Glutamatergic neuron (in vitro differentiated cells): Measurements from ENCODE around the gene MDH2. TPM values are rescaled to one million over a fixed set of nuclear protein-coding genes. Genes with fewer than 3 reads are reported as not detected.
"Not testable (repeated sequence)": the region's sequence is repeated elsewhere in the genome, so short reads cannot be mapped to it uniquely, and the experiment has no call there.

ENCODE experiments used
- DNase-seq: peaks from one replicate; pipeline ENCODE4 v3.0.0; 2022
- H3K27ac Mint-ChIP-seq: one replicate; pipeline ENCODE4 v1.8.0; 2020; ENCODE audit warnings: mild to moderate bottlenecking, mixed read lengths, inconsistent platforms; ENCODE audit not compliant: unreplicated experiment
- H3K27me3 Mint-ChIP-seq: one replicate; pipeline ENCODE4 v1.8.0; 2020; ENCODE audit warnings: mild to moderate bottlenecking, moderate library complexity, mixed read lengths, inconsistent platforms; ENCODE audit not compliant: unreplicated experiment
- H3K36me3 Mint-ChIP-seq: one replicate; pipeline ENCODE4 v1.8.0; 2020; ENCODE audit warnings: mild to moderate bottlenecking, mixed read lengths, inconsistent platforms; ENCODE audit not compliant: unreplicated experiment
- H3K4me1 Mint-ChIP-seq: one replicate; pipeline ENCODE4 v1.8.0; 2020; ENCODE audit warnings: mild to moderate bottlenecking, low read depth, mixed read lengths, inconsistent platforms; ENCODE audit not compliant: unreplicated experiment
- H3K4me3 Mint-ChIP-seq: one replicate; pipeline ENCODE4 v1.8.0; 2020; ENCODE audit warnings: mild to moderate bottlenecking, mixed read lengths, inconsistent platforms; ENCODE audit not compliant: unreplicated experiment
- H3K9me3 Mint-ChIP-seq: one replicate; pipeline ENCODE4 v1.8.0; 2020; ENCODE audit warnings: mild to moderate bottlenecking, moderate library complexity, mixed read lengths, inconsistent platforms; ENCODE audit not compliant: unreplicated experiment
- CTCF ChIP-seq: fragments of 200-600 bp; sonication (generic); IDR thresholded peaks from one replicate; pipeline ENCODE4 v1.5.0; 2021; ENCODE audit not compliant: partially characterized antibody, unreplicated experiment
- total RNA-seq: library from RNA; stranded (reverse); fragmentation: NEBNext Ultra II Directional; extraction: Animal tissue kit (Norgen Biotek cat#: 25700); gene quantifications from one replicate; pipeline ENCODE4 v1.2.1, GENCODE V29; 2021; ENCODE audit not compliant: unreplicated experiment

Gene MDH2
- total RNA-seq, 1 donor from 2014 or later = 126 TPM

DNA sequence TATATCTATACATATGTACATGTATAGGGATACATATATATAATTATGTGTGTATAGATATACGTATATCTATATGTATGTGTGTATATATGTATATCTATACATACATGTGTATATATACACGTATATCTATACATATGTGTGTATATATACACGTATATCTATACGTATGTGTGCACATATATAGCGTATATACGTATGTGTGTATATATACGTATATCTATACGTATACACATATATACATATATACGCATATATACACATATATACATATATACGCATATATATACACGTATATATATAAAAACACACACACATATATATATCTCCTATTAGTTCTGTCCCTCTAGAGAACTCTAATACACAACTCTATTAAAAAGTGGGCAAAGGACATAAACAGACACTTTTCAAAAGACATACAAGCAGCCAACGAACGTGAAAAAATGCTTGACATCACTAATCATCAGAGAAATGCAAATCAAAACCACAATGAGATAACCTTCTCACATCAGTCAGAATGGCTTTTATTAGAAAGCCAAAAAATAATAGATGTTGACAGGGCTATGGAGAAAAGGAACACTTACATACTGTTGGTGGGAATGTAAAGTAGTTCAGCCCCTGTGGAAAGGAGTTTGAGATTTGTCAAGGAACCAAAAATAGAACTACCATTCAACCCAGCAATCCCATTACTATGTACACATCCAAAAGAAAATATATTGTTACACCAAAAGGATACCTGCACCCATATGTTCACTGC is 31.5 kb upstream of the MDH2 start:
- no peak overlapping the region for H3K4me3 Mint-ChIP-seq
- DNase-seq = no peak
- H3K27me3 Mint-ChIP-seq = no peaks in the 10 kb centered on the region
- no peaks in the 10 kb centered on the region for H3K9me3 Mint-ChIP-seq
- TF ChIP-seq CTCF = no peak
- no peak overlapping the region for H3K27ac Mint-ChIP-seq
- H3K36me3 Mint-ChIP-seq = peaks cover 9% of the 10 kb centered on the region
- peaks cover 4% of the 10 kb centered on the region for H3K4me1 Mint-ChIP-seq

DNA sequence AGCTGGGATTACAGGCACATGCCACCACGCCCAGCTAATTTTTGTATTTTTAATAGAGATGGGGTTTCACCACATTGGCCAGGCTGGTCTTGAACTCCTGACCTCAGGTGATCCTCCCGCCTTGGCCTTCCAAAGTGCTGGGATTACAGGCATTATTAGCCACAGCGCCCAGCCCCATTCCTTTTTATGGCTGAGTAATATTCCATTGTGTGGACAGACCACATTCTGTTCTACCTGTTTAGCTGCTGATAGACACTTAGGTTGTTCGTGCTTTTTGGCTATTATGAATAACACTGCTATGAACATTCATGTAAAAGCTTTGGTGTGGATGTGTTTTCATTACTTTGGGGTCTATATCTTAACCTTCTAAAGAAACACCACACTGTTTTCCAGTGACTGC is 29.4 kb upstream of the MDH2 start:
- peaks cover 14% of the 10 kb centered on the region for H3K36me3 Mint-ChIP-seq
- not testable (repeated sequence) for H3K27ac Mint-ChIP-seq, H3K4me1 Mint-ChIP-seq, H3K27me3 Mint-ChIP-seq, DNase-seq, H3K9me3 Mint-ChIP-seq, H3K4me3 Mint-ChIP-seq

DNA sequence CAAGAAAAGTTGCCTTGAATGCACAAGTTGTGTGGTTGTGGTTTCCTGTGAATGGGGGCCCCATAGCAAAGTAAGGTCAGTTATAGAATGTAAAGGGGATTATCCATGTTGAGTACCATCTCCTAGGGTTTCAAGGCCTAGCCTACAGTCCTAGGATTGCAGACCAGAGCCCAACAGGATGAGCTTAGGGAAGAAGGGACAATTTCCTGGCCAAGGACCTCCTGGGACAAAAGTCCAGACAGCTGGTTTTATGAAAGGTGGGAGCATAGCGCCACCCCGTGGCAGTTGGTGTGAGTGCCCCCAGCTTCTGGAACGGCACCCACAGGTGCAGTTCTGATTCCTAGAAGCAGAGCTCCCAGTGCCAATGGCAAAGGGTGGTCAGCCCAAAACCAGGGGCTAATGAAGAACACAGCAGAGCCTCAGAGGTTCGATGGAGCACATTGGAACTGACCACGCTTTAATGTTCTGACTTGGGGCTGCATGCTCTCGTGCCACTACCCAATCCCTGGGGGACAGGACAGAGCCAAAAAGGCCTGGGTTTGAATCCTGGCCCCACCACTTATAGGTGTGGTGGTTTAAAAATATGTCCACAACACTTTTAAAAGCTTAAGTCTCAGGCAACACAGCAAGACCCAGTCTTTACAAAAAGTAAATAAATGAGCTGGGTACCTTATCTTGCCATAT is 27.7 kb upstream of the MDH2 start:
- H3K4me1 Mint-ChIP-seq = peaks cover 3% of the 10 kb centered on the region
- peaks cover 12% of the 10 kb centered on the region for H3K36me3 Mint-ChIP-seq
- H3K9me3 Mint-ChIP-seq = peaks cover 2% of the 10 kb centered on the region
- H3K4me3 Mint-ChIP-seq = no peak overlapping the region
- H3K27me3 Mint-ChIP-seq = no peaks in the 10 kb centered on the region
- peak; percentile 80 for DNase-seq
- no peak overlapping the region for H3K27ac Mint-ChIP-seq
- TF ChIP-seq CTCF = peak; percentile 92

DNA sequence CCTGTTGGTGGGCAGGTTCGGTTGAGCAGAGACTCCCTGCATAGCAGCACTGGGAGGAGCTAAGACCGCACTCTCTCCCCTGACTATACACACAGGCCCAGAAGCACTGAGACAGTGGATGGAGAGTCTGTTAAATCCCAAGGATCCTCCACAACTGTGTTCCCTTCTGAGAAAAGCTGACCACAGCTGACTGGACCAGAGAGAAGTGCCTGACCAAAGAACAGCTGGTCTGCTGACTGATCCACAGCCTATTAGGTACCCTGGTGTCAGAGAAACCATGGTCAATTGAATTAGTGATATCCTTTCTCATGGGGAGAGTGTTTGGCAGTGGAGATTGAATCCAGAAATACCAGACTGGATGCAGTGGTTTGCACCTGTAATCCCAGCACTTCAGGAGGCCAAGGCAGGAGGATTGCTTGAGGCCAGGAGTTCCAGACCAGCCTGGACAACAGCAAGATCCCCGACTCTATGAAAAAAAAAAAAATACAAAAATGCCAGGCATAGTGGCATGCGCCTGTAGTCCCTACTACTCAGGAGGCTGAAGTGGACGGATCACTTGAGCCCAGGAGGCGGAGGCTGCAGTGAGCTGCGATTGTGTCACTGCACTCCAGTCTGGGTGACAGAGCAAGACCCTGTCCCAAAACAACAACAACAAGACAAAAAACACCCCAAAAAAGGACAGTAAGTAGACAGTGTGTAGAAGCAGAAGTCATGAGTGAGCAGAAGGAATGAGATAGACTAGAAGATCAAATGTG is 25.7 kb upstream of the MDH2 start:
- Mint-ChIP-seq H3K4me1 (peaks cover 3% of the 10 kb centered on the region), H3K4me3 (no peak overlapping the region), H3K36me3 (peaks cover 6% of the 10 kb centered on the region), H3K9me3 (peaks cover 2% of the 10 kb centered on the region), H3K27ac (no peak overlapping the region), H3K27me3 (no peaks in the 10 kb centered on the region)
- DNase-seq = no peak
- TF ChIP-seq CTCF = no peak

- H3K4me3 Mint-ChIP-seq = no peak overlapping the region
- no peaks in the 10 kb centered on the region for H3K27me3 Mint-ChIP-seq
- H3K9me3 Mint-ChIP-seq = peaks cover 2% of the 10 kb centered on the region
- H3K4me1 Mint-ChIP-seq = peaks cover 3% of the 10 kb centered on the region
- H3K27ac Mint-ChIP-seq = no peak overlapping the region
- no peak for TF ChIP-seq CTCF
- no peak for DNase-seq
- peaks cover 6% of the 10 kb centered on the region for H3K36me3 Mint-ChIP-seq
Measured at GRCh38 chr7:76023002-76023401, 24.9 kb upstream of the MDH2 start.

DNA sequence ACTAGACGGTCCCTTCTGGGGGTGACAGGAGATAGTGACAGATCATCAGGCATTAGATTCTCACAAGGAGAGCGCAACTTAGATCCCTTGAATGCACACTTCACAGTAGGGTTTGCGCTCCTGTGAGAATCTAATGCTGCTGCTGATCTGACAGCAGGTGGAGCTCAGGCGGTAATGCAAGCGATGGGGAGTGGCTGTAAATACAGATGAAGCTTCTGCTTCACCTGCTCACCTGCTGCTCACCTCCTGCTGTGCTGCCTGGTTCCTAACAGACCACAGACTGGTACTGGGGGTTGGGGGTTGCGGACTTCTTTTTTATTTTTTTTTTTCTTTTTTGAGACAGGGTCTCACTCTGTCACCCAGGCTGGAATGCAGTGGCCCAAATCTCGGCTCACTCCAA is 18.2 kb upstream of the MDH2 start:
- H3K4me3 Mint-ChIP-seq, H3K36me3 Mint-ChIP-seq, DNase-seq, H3K27ac Mint-ChIP-seq, H3K27me3 Mint-ChIP-seq, H3K9me3 Mint-ChIP-seq, H3K4me1 Mint-ChIP-seq: not testable (repeated sequence)
